Neural cell (in vitro differentiated cells): ENCODE data around the gene RAPGEFL1. TPM values are rescaled to one million over a fixed set of nuclear protein-coding genes. Genes with fewer than 3 reads are reported as not detected.

ENCODE experiments used
- H2AFZ ChIP-seq: fragments of 200-600, 300-800 bp; sonication (generic), shearing (Covaris generic); 2 replicates; pipeline ENCODE4 v1.6.0; 2014; ENCODE audit warnings: low read depth, mild to moderate bottlenecking, antibody characterized with exemption, low read length, moderate library complexity
- H3F3A ChIP-seq: fragments of 200-600 bp; shearing (Covaris generic); 2 replicates; pipeline ENCODE4 v1.6.1; 2016; ENCODE audit warnings: mild to moderate bottlenecking, moderate library complexity, mixed read lengths, antibody characterized with exemption, low read length; ENCODE audit not compliant: insufficient read depth, poor library complexity, severe bottlenecking
- H3K27ac ChIP-seq: fragments of 200-600, 300-800 bp; sonication (generic), shearing (Covaris generic); 2 replicates; pipeline ENCODE4 v1.5.1; 2014; ENCODE audit warnings: mild to moderate bottlenecking, low read length, moderate library complexity
- H3K27me3 ChIP-seq: fragments of 300-800, 200-600 bp; sonication (generic), shearing (Covaris generic); 2 replicates; pipeline ENCODE4 v1.6.0; 2014; ENCODE audit warnings: mild to moderate bottlenecking, low read depth, low read length, moderate library complexity; ENCODE audit not compliant: insufficient read depth
- H3K36me3 ChIP-seq: fragments of 300-800, 200-600 bp; sonication (generic), shearing (Covaris generic); 2 replicates; pipeline ENCODE4 v1.5.1; 2014; ENCODE audit warnings: mild to moderate bottlenecking, antibody characterized with exemption, low read length, moderate library complexity; ENCODE audit not compliant: insufficient read depth
- H3K4me2 ChIP-seq: fragments of 300-800, 200-600 bp; sonication (generic), shearing (Covaris generic); 2 replicates; pipeline ENCODE4 v1.6.0; 2014; ENCODE audit warnings: mild to moderate bottlenecking, low read length
- H3K4me3 ChIP-seq: fragments of 300-800, 200-600 bp; sonication (generic), shearing (Covaris generic); 2 replicates; pipeline ENCODE4 v1.5.1; 2014; ENCODE audit warnings: mild to moderate bottlenecking, low read length, moderate library complexity
- H3K79me2 ChIP-seq: fragments of 200-600 bp; shearing (Covaris generic); replicated peaks from 2 replicates; pipeline ENCODE4 v1.6.0; 2014; ENCODE audit warnings: mild to moderate bottlenecking, low read length, moderate library complexity; ENCODE audit not compliant: insufficient read depth
- H3K9ac ChIP-seq: fragments of 300-800, 200-600 bp; sonication (generic), shearing (Covaris generic); 2 replicates; pipeline ENCODE4 v1.6.1; 2016; ENCODE audit warnings: mild to moderate bottlenecking, low read length, mixed read lengths
- H3K9me2 ChIP-seq: fragments of 200-600 bp; shearing (Covaris generic); 2 replicates; pipeline ENCODE4 v1.6.1; 2016; ENCODE audit warnings: mild to moderate bottlenecking, low read length, mixed read lengths; ENCODE audit not compliant: insufficient read depth
- H3K9me3 ChIP-seq: fragments of 200-600, 300-800 bp; sonication (generic), shearing (Covaris generic); 2 replicates; pipeline ENCODE4 v1.6.1; 2016; ENCODE audit warnings: mild to moderate bottlenecking, mixed run types, low read length, moderate library complexity, mixed read lengths
- H4K20me1 ChIP-seq: fragments of 200-600 bp; shearing (Covaris generic); 2 replicates; pipeline ENCODE4 v1.6.1; 2016; ENCODE audit warnings: mild to moderate bottlenecking, mixed run types; ENCODE audit not compliant: insufficient read depth
- CTCF ChIP-seq: fragments of 450-650 bp; IDR thresholded peaks from 2 replicates; pipeline ENCODE4 v1.5.1; 2014; ENCODE audit warnings: antibody characterized with exemption, mild to moderate bottlenecking, moderate library complexity; ENCODE audit not compliant: poor library complexity, severe bottlenecking
- EP300 ChIP-seq: fragments of 450-650 bp; conservative IDR thresholded peaks from 2 replicates; pipeline ENCODE4 v1.6.1; 2014; ENCODE audit warnings: antibody characterized with exemption, mild to moderate bottlenecking, moderate library complexity; ENCODE audit not compliant: poor library complexity, severe bottlenecking
- EZH2 ChIP-seq: fragments of 200-600, 300-800 bp; shearing (Covaris generic), sonication (generic); IDR thresholded peaks from 2 replicates; pipeline ENCODE4 v1.6.1; 2014; ENCODE audit warnings: antibody characterized with exemption, low read length, borderline replicate concordance, mild to moderate bottlenecking; ENCODE audit not compliant: insufficient read depth, poor library complexity, severe bottlenecking
- MXI1 ChIP-seq: fragments of 450-650 bp; conservative IDR thresholded peaks from 2 replicates; pipeline ENCODE4 v1.6.1; 2014; ENCODE audit warnings: antibody characterized with exemption, mild to moderate bottlenecking; ENCODE audit not compliant: poor library complexity, severe bottlenecking
- POLR2AphosphoS5 ChIP-seq: IDR thresholded peaks from 2 replicates; pipeline ENCODE4 v1.6.1; 2012
- RAD21 ChIP-seq: fragments of 450-650 bp; conservative IDR thresholded peaks from 2 replicates; pipeline ENCODE4 v1.6.1; 2014; ENCODE audit warnings: antibody characterized with exemption, mild to moderate bottlenecking, moderate library complexity
- REST ChIP-seq: IDR thresholded peaks from 2 replicates; pipeline ENCODE4 v1.6.1; 2012; ENCODE audit warnings: borderline replicate concordance
- SMC3 ChIP-seq: fragments of 450-650 bp; conservative IDR thresholded peaks from 2 replicates; pipeline ENCODE4 v1.6.1; 2014; ENCODE audit warnings: antibody characterized with exemption, mild to moderate bottlenecking, moderate library complexity; ENCODE audit not compliant: poor library complexity
- TAF1 ChIP-seq: IDR thresholded peaks from 2 replicates; pipeline ENCODE4 v1.6.1; 2012; ENCODE audit warnings: low read depth
- polyA plus RNA-seq: library from polyadenylated mRNA; depleted of rRNA; stranded (reverse); fragments of >200 nt; gene quantifications from 2 replicates; pipeline ENCODE4 v1.2.3, GENCODE V29; 2014

RAPGEFL1 gene
- polyA plus RNA-seq, 1 donor from 2014 or later, result 15.5 TPM

- no peak overlapping the region for H3K4me3 ChIP-seq
- TF ChIP-seq REST, result no peak
- no peak for TF ChIP-seq POLR2AphosphoS5
- TF ChIP-seq EZH2, result no peak
- TF ChIP-seq CTCF, result no peak
- no peak for TF ChIP-seq MXI1
- TF ChIP-seq SMC3, result no peak
- no peak for TF ChIP-seq TAF1
- no peak for TF ChIP-seq RAD21
- peaks cover 18% of the 10 kb centered on the region for H3K79me2 ChIP-seq
- no peaks in the 10 kb centered on the region for H3F3A ChIP-seq
- H3K9ac ChIP-seq, result no peak overlapping the region
- no peak overlapping the region for H2AFZ ChIP-seq
- no peaks in the 10 kb centered on the region for H3K9me3 ChIP-seq
- H3K4me2 ChIP-seq, result no peak overlapping the region
- no peaks in the 10 kb centered on the region for H3K27me3 ChIP-seq
- H3K9me2 ChIP-seq, result no peaks in the 10 kb centered on the region
- no peaks in the 10 kb centered on the region for H4K20me1 ChIP-seq
- no peak overlapping the region for H3K27ac ChIP-seq
- no peaks in the 10 kb centered on the region for H3K36me3 ChIP-seq
Measured at GRCh38 chr17:40158438-40159013, 18.7 kb upstream of the RAPGEFL1 start.

- H3K27me3 ChIP-seq, result no peaks in the 10 kb centered on the region
- H3K9ac ChIP-seq, result no peak overlapping the region
- no peaks in the 10 kb centered on the region for H4K20me1 ChIP-seq
- no peak overlapping the region for H3K4me3 ChIP-seq
- no peaks in the 10 kb centered on the region for H3K9me3 ChIP-seq
- H3F3A ChIP-seq, result no peaks in the 10 kb centered on the region
- no peaks in the 10 kb centered on the region for H3K9me2 ChIP-seq
- H3K4me2 ChIP-seq, result no peak overlapping the region
- no peak overlapping the region for H2AFZ ChIP-seq
- H3K79me2 ChIP-seq, result peaks cover 18% of the 10 kb centered on the region
- no peak overlapping the region for H3K27ac ChIP-seq
- TF ChIP-seq CTCF, result no peak
- no peak for TF ChIP-seq TAF1
- no peak for TF ChIP-seq POLR2AphosphoS5
- no peak for TF ChIP-seq MXI1
- TF ChIP-seq EZH2, result no peak
- TF ChIP-seq SMC3, result no peak
- no peak for TF ChIP-seq EP300
- no peak for TF ChIP-seq RAD21
- TF ChIP-seq REST, result no peak
- no peaks in the 10 kb centered on the region for H3K36me3 ChIP-seq
Measured at GRCh38 chr17:40159456-40159855, 17.8 kb upstream of the RAPGEFL1 start.
